LNCaP clone FGC (cell line): ENCODE data around the gene NPR2.
A peak's percentile ranks its signal among the peaks of the same experiment; 100 is the strongest.

ENCODE experiments used
- DNase-seq: peaks from one replicate; pipeline ENCODE4 v3.0.0-alpha.2; 2011; ENCODE audit warnings: low read depth
- H3K4me3 ChIP-seq: 2 replicates; pipeline ENCODE4 v1.5.1; 2011; ENCODE audit warnings: mild to moderate bottlenecking, low read depth, low read length, control low read depth
- TF ChIP-seq, protein P1 (sequence below): IDR thresholded peaks from 2 replicates; pipeline ENCODE4 v1.5.1; 2012; ENCODE audit warnings: mild to moderate bottlenecking; ENCODE audit not compliant: control insufficient read depth, insufficient read depth; ENCODE audit errors: extremely low read depth

The NPR2 gene

DNA sequence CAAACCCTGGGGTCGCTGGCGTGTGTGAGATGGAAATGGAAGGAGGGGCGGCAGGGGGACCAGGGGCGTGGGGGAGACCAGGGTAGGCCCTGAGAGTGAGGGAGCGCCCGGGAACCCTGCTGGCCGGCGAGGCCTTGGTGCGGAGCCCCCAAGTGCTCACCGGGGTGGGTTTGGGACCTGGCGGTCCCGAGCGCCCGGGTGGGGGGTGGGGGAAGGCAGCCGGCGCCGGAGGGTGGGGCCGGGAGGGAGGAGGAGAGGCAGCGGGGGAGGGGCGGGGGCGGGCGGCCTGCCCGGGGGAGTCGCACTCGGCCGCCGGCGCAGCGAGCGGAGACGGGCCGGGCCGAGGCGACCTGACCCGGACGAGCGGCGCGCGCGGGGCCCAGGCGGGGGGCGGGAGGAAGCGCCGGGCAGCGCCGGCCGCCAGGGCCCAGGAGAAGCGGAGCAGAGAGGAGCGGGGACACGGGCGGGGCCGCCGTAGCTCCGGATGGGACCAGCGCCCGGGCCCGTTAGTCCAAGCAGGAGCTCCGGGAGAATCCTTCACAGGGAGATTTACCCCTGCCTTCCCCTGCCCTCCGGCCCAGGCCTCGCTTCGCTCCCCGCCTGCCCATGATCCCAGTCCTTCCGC lies at the start of gene NPR2:
TSS of gene NPR2 (plus strand) at position 295 of the 625 bp plus-strand sequence. CDS start 818 bp downstream, outside the sequence.
- no peak for DNase-seq
- TF ChIP-seq, protein P1, sequence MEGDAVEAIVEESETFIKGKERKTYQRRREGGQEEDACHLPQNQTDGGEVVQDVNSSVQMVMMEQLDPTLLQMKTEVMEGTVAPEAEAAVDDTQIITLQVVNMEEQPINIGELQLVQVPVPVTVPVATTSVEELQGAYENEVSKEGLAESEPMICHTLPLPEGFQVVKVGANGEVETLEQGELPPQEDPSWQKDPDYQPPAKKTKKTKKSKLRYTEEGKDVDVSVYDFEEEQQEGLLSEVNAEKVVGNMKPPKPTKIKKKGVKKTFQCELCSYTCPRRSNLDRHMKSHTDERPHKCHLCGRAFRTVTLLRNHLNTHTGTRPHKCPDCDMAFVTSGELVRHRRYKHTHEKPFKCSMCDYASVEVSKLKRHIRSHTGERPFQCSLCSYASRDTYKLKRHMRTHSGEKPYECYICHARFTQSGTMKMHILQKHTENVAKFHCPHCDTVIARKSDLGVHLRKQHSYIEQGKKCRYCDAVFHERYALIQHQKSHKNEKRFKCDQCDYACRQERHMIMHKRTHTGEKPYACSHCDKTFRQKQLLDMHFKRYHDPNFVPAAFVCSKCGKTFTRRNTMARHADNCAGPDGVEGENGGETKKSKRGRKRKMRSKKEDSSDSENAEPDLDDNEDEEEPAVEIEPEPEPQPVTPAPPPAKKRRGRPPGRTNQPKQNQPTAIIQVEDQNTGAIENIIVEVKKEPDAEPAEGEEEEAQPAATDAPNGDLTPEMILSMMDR = no peak
- H3K4me3 ChIP-seq = no peak within 1 kb of the TSS

DNA sequence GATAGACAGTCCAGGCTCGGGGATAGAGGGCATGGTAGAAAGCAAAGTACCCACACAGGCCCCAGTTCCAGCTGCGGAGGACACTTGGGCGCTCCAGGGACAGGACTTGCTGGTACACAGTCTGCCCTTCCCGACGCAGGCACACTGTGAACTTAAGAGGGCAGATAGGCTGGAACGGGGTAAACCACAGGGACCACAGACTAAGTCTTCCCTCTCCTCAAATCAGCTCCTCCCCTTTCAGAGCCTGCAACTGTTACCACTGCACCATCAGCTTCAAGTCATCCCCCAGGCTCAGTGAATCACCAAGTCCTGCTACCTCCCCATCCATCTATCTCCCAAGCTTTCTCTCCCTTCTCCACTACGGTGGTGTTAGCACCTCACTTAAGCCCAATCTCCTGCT lies 49.7 kb upstream of the NPR2 start:
- DNase-seq = no peak
- TF ChIP-seq, protein P1 = no peak
- H3K4me3 ChIP-seq = no peak overlapping the region

DNA sequence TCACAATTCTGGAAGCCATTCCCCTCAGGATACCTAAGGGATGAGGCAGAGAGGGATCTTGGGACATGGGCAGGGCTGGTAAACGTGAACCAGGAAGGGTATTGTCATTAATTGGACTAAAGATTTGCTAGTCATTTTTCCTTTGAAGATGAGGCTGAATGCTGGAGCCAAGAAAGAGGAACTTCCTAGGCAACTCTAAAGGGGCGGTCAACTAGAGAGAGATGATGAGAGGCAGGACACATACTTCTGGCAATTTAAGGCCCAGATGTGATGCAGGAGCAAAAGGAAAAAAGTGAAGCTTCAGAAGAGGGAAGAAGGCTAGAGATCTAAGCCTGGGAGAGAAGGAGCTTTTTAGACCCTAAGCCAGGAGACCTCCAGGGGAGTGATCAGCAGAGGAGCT lies 47.9 kb upstream of the NPR2 start:
- H3K4me3 ChIP-seq = no peak overlapping the region
- TF ChIP-seq, protein P1 = no peak
- no peak for DNase-seq

DNA sequence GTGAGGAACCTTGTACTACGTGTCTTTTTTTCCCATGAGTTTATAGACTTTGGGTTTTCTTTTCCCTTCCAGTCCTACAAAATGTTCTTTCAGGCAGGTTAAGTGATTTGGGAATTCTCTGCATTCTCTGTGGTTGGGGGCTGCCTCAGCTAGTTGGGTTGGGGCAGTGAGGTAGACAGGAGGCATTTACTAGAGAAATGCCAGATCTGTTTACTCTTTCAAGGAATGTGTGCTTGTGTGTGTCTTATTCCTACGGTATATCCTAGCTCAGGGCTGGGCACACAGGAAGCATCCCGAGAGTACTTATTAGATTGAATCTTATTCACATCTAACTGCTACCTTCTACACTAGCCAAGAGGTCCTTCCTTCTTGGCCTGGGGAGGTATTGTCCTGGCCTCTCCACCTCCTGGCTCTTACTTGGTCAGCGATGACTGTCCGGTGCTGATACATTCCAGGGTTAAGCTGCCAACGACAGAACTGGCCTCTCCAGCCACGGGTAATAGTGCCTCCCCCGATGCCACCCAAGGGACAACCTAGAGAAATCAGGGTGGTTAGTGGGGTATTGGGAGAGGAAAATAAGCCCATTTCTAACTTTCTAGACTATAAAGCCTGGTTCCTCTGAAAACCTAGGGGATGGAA lies 47.4 kb upstream of the NPR2 start:
- no peak for DNase-seq
- no peak overlapping the region for H3K4me3 ChIP-seq
- TF ChIP-seq, protein P1 = no peak

DNA sequence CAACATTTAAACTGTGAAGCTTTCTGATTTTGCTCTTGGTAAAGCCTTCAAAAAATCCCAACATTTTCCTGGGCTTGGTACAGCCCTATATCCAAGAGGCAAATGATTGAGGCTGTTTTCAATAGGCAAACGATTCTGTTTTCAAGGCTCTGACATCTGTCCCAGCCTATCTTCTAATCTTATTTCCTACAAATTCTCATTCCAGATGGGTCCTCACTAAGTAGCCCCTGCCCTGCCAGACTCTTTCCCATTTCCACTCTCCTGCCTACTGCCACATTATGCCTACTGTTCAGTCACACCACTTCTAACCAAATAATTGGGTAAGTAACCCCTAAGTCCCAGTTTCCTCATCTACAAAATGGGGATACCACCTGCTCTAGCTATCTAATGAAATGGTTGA lies 45.8 kb upstream of the NPR2 start:
- no peak for DNase-seq
- no peak overlapping the region for H3K4me3 ChIP-seq
- TF ChIP-seq, protein P1 = no peak

DNA sequence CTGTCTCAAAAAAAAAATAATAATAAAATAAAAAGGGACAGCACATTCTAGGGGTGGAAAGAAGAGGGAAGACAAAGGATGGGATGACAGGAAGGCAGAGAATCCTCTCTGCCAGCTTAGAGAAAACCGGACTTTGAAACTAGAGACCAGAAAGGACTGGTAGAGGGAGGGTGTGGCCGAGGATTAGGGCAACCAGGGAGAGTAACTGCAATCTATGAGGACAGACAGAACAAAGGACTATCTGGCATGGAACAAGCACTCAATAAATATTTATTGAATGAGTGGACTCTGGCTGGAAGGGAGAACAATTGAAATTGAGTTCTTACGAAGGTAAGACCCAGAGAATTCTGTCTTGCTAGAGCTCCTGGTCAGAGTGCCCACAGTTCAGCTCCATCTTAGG lies 44.8 kb upstream of the NPR2 start:
- DNase-seq = no peak
- TF ChIP-seq, protein P1 = no peak
- H3K4me3 ChIP-seq = peak overlapping the region; percentile 79

DNA sequence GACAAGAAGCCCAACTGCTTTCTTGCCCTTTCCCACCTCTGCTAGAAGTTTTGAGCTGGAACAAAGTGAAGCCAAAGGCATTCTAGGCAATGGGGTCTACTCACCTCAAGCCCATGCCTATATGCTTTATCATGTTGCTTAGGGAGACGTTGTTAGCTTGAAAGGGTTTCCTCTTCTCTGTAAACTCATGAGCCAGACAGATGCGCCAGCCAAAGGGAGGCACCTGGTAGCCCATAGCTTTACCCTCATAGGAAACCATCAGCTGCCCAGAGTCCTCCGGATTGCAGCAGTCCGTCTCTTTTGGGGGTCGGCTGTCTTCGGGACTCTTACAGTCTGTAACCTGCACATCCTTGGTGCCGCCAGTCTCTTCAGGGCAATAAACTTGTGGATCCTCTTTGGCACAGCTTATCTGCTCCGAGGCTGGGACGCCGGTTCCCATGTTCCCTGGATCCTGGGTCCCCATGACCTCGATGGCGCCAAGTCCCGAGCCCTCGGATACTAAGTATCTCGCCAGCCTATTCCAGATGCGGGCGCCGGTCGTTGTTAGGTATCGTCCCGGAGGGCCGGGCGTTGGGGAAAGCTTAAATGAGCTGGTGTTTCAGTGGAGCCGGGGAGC lies 43.0 kb upstream of the NPR2 start:
- H3K4me3 ChIP-seq = peak overlapping the region; percentile 79
- DNase-seq = no peak
- TF ChIP-seq, protein P1 = no peak
